SK-N-SH treated with all-trans-retinoic acid at 6 μM for 48 hours (cell line): Measurements from ENCODE around the gene MYLK.

Experiments
- ARNTL ChIP-seq: fragments of 450-650 bp; formaldehyde crosslinking; IDR thresholded peaks from 2 replicates; pipeline ENCODE4 v1.5.0; 2020; ENCODE audit warnings: low read depth, mild to moderate bottlenecking, moderate library complexity, borderline replicate concordance
- CSDC2 ChIP-seq: fragments of 250-450 bp; sonication (Bioruptor Pico); IDR thresholded peaks from 2 replicates; pipeline ENCODE4 v1.5.0; 2020; ENCODE audit warnings: mild to moderate bottlenecking, moderate library complexity
- ESRRG ChIP-seq: fragments of 250-450 bp; sonication (Bioruptor Pico); IDR thresholded peaks from 2 replicates; pipeline ENCODE4 v1.6.1; 2021; ENCODE audit warnings: mild to moderate bottlenecking
- RARB ChIP-seq: fragments of 250-450 bp; sonication (Bioruptor Pico); IDR thresholded peaks from 2 replicates; pipeline ENCODE4 v1.8.0; 2021; ENCODE audit warnings: mild to moderate bottlenecking, moderate library complexity
- SNAI2 ChIP-seq: fragments of 250-450 bp; sonication (Bioruptor Pico); IDR thresholded peaks from 2 replicates; pipeline ENCODE4 v1.5.0; 2020; ENCODE audit warnings: mild to moderate bottlenecking, moderate library complexity
- TOX ChIP-seq: fragments of 250-450 bp; sonication (Bioruptor Pico); IDR thresholded peaks from 2 replicates; pipeline ENCODE4 v1.8.0; 2021; ENCODE audit warnings: mild to moderate bottlenecking, moderate library complexity, borderline replicate concordance
- ZFP3 ChIP-seq: fragments of 250-450 bp; sonication (Bioruptor Pico); IDR thresholded peaks from 2 replicates; pipeline ENCODE4 v1.5.0; 2020; ENCODE audit warnings: mild to moderate bottlenecking, moderate library complexity
- ZFP30 ChIP-seq: fragments of 450-650 bp; formaldehyde crosslinking; IDR thresholded peaks from 2 replicates; pipeline ENCODE4 v1.5.0; 2022; ENCODE audit warnings: mild to moderate bottlenecking, moderate library complexity
- ZNF565 ChIP-seq: fragments of 450-650 bp; formaldehyde crosslinking; conservative IDR thresholded peaks from 2 replicates; pipeline ENCODE4 v1.5.0; 2020; ENCODE audit warnings: low read depth, mild to moderate bottlenecking, moderate library complexity
- TF ChIP-seq, protein P1 (sequence below): fragments of 250-450 bp; sonication (Bioruptor Pico); IDR thresholded peaks from 2 replicates; pipeline ENCODE4 v1.8.0; 2020; ENCODE audit warnings: mild to moderate bottlenecking, moderate library complexity, borderline replicate concordance
- TF ChIP-seq, protein P2 (sequence below): fragments of 250-450 bp; sonication (Bioruptor Pico); IDR thresholded peaks from 2 replicates; pipeline ENCODE4 v1.5.0; 2020; ENCODE audit warnings: mild to moderate bottlenecking, moderate library complexity
- TF ChIP-seq, protein P3 (sequence below): fragments of 250-450 bp; sonication (Bioruptor Pico); IDR thresholded peaks from 2 replicates; pipeline ENCODE4 v1.8.0; 2021; ENCODE audit warnings: low read depth, mild to moderate bottlenecking, moderate library complexity, borderline replicate concordance

DNA sequence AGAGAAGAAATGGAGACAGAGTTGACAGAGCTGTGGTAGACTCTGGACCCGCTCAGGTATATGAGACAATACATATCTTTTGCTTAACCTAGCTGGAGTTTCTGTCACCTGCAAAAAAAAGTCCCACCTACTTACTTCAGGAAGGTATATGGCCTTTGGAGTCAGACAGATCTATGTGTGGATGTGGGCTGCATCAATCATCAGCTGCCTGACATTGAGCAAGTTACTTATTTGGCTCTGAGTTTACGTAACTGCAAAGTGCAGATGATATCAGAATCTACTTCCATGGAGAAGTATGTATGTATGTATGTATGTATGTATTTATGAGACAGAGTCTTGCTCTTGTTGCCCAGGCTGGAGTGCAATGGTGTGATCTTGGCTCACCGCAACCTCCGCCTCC lies 124.3 kb downstream of the MYLK start:
- TF ChIP-seq ARNTL (CRISPR knock-in tag) (no peak), TOX (CRISPR knock-in tag) (no peak), ZNF565 (CRISPR knock-in tag) (no peak), ZFP3 (CRISPR knock-in tag) (no peak), SNAI2 (CRISPR knock-in tag) (no peak), RARB (CRISPR knock-in tag) (no peak), ESRRG (no peak), ZFP30 (CRISPR knock-in tag) (no peak), CSDC2 (no peak)
- TF ChIP-seq, protein P1, sequence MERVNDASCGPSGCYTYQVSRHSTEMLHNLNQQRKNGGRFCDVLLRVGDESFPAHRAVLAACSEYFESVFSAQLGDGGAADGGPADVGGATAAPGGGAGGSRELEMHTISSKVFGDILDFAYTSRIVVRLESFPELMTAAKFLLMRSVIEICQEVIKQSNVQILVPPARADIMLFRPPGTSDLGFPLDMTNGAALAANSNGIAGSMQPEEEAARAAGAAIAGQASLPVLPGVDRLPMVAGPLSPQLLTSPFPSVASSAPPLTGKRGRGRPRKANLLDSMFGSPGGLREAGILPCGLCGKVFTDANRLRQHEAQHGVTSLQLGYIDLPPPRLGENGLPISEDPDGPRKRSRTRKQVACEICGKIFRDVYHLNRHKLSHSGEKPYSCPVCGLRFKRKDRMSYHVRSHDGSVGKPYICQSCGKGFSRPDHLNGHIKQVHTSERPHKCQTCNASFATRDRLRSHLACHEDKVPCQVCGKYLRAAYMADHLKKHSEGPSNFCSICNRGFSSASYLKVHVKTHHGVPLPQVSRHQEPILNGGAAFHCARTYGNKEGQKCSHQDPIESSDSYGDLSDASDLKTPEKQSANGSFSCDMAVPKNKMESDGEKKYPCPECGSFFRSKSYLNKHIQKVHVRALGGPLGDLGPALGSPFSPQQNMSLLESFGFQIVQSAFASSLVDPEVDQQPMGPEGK (CRISPR knock-in tag) = no peak
- TF ChIP-seq, protein P2, sequence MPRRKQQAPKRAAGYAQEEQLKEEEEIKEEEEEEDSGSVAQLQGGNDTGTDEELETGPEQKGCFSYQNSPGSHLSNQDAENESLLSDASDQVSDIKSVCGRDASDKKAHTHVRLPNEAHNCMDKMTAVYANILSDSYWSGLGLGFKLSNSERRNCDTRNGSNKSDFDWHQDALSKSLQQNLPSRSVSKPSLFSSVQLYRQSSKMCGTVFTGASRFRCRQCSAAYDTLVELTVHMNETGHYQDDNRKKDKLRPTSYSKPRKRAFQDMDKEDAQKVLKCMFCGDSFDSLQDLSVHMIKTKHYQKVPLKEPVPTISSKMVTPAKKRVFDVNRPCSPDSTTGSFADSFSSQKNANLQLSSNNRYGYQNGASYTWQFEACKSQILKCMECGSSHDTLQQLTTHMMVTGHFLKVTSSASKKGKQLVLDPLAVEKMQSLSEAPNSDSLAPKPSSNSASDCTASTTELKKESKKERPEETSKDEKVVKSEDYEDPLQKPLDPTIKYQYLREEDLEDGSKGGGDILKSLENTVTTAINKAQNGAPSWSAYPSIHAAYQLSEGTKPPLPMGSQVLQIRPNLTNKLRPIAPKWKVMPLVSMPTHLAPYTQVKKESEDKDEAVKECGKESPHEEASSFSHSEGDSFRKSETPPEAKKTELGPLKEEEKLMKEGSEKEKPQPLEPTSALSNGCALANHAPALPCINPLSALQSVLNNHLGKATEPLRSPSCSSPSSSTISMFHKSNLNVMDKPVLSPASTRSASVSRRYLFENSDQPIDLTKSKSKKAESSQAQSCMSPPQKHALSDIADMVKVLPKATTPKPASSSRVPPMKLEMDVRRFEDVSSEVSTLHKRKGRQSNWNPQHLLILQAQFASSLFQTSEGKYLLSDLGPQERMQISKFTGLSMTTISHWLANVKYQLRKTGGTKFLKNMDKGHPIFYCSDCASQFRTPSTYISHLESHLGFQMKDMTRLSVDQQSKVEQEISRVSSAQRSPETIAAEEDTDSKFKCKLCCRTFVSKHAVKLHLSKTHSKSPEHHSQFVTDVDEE (CRISPR knock-in tag) = no peak
- TF ChIP-seq, protein P3, sequence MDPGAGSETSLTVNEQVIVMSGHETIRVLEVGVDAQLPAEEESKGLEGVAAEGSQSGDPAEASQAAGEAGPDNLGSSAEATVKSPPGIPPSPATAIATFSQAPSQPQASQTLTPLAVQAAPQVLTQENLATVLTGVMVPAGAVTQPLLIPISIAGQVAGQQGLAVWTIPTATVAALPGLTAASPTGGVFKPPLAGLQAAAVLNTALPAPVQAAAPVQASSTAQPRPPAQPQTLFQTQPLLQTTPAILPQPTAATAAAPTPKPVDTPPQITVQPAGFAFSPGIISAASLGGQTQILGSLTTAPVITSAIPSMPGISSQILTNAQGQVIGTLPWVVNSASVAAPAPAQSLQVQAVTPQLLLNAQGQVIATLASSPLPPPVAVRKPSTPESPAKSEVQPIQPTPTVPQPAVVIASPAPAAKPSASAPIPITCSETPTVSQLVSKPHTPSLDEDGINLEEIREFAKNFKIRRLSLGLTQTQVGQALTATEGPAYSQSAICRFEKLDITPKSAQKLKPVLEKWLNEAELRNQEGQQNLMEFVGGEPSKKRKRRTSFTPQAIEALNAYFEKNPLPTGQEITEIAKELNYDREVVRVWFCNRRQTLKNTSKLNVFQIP (CRISPR knock-in tag) = no peak
